Activated CD8-positive, alpha-beta T cell treated with anti-CD3 and anti-CD28 coated beads for 36 hours (primary cell): ENCODE measurements around the gene SFI1. TPM values are rescaled to one million over a fixed set of nuclear protein-coding genes. Genes with fewer than 3 reads are reported as not detected.

Experiments
- ATAC-seq: fragments of 200-7000 bp; cut with Tn5 transposase; one replicate; pipeline ENCODE4 v1.10.0; 2021; ENCODE audit warnings: mild to moderate bottlenecking, moderate library complexity
- CTCF ChIA-PET: fragments of 350-600 bp; sonication (Branson Sonifier 250); formaldehyde crosslinking; loops from one replicate; lab custom pipeline; 2021; ENCODE audit warnings: antibody characterized with exemption; lab: Charles Lee
- POLR2A ChIA-PET: fragments of 350-600 bp; sonication (Branson Sonifier 250); formaldehyde crosslinking; loops from one replicate; lab custom pipeline; 2021; ENCODE audit warnings: antibody characterized with exemption; lab: Charles Lee
- DNase-seq: peaks from one replicate; pipeline ENCODE4 v3.0.0-alpha.2; 2020
- H3K27ac Mint-ChIP-seq: one replicate; pipeline ENCODE4 v1.8.0; 2021; ENCODE audit warnings: mild to moderate bottlenecking, mixed read lengths
- H3K27me3 Mint-ChIP-seq: one replicate; pipeline ENCODE4 v1.8.0; 2021; ENCODE audit warnings: mixed read lengths
- H3K36me3 Mint-ChIP-seq: one replicate; pipeline ENCODE4 v1.8.0; 2021; ENCODE audit warnings: low read depth, mixed read lengths
- H3K4me1 Mint-ChIP-seq: one replicate; pipeline ENCODE4 v1.8.0; 2021; ENCODE audit warnings: low read depth, mixed read lengths
- H3K4me3 Mint-ChIP-seq: one replicate; pipeline ENCODE4 v1.8.0; 2021; ENCODE audit warnings: mild to moderate bottlenecking, moderate library complexity, mixed read lengths
- H3K9me3 Mint-ChIP-seq: one replicate; pipeline ENCODE4 v1.8.0; 2021; ENCODE audit warnings: mixed read lengths
- CTCF ChIP-seq: fragments of 200-600 bp; IDR thresholded peaks from one replicate; pipeline ENCODE4 v1.8.0; 2022; ENCODE audit warnings: antibody characterized with exemption, mild to moderate bottlenecking
- intact Hi-C: fragments of 100-400 bp; cut with micrococcal nuclease; formaldehyde crosslinking; loops from one replicate; pipeline ENCODE4 v1.10.0; 2022
- total RNA-seq, 2 experiments: library from RNA; stranded (reverse); gene quantifications; one replicate each; pipeline ENCODE4 v1.2.3, GENCODE V29; 2021

The SFI1 gene
- total RNA-seq, 2 experiments from 2014 or later, result 273 to 274 TPM

GRCh38 chr22:31616315-31616980, 120.1 kb downstream of the SFI1 start:
- POLR2A ChIA-PET, result interaction anchor here (0.7 to 2.6 kb wide), 6 partner anchors 8 to 66 kb away, joined by 3 to 13 read pairs (median 4); no protein-coding TSS in a partner anchor
- H3K4me1 Mint-ChIP-seq, result peaks cover 29% of the 10 kb centered on the region
- ATAC-seq (peak; percentile 80), DNase-seq (peak; percentile 74)
- no peaks in the 10 kb centered on the region for H3K27me3 Mint-ChIP-seq
- intact Hi-C loops, result no loop called here
- CTCF ChIA-PET, result interaction anchor here (1.1 to 1.2 kb wide), 3 partner anchors 14 to 45 kb away, joined by 3 read pairs; no protein-coding TSS in a partner anchor
- no peak for TF ChIP-seq CTCF
- peaks cover 45% of the 10 kb centered on the region for H3K36me3 Mint-ChIP-seq
- H3K4me3 Mint-ChIP-seq, result no peak overlapping the region
- H3K27ac Mint-ChIP-seq, result peak overlapping the region; percentile 85
- no peaks in the 10 kb centered on the region for H3K9me3 Mint-ChIP-seq

- Mint-ChIP-seq H3K27ac (no peak overlapping the region), H3K27me3 (no peaks in the 10 kb centered on the region), H3K9me3 (no peaks in the 10 kb centered on the region), H3K4me1 (peaks cover 34% of the 10 kb centered on the region), H3K4me3 (no peak overlapping the region), H3K36me3 (peaks cover 39% of the 10 kb centered on the region)
- POLR2A ChIA-PET, result interaction anchor here (0.6 to 2.6 kb wide), 6 partner anchors 9 to 58 kb away, joined by 3 to 13 read pairs (median 4); no protein-coding TSS in a partner anchor
- intact Hi-C loops, result no loop called here
- TF ChIP-seq CTCF, result no peak
- ATAC-seq, result no peak
- DNase-seq, result no peak
- CTCF ChIA-PET, result no interaction called here
Observed at GRCh38 chr22:31618057-31618456, 121.7 kb downstream of the SFI1 start.

GRCh38 chr22:31618471-31619176, 122.3 kb downstream of the SFI1 start:
- TF ChIP-seq CTCF, result no peak
- Mint-ChIP-seq H3K4me3 (no peak overlapping the region), H3K36me3 (peaks cover 39% of the 10 kb centered on the region), H3K27ac (peak overlapping the region; percentile 64), H3K27me3 (no peaks in the 10 kb centered on the region), H3K9me3 (no peaks in the 10 kb centered on the region), H3K4me1 (peaks cover 34% of the 10 kb centered on the region)
- no peak for DNase-seq
- ChIA-PET CTCF (interaction anchor here (0.6 kb wide), 1 partner anchor 47 kb away, joined by 3 read pairs; no protein-coding TSS in a partner anchor), POLR2A (interaction anchor here (0.6 to 3.0 kb wide), 7 partner anchors 9 to 58 kb away, joined by 3 to 13 read pairs (median 4); no protein-coding TSS in a partner anchor)
- no peak for ATAC-seq
- intact Hi-C loops, result no loop called here

- Mint-ChIP-seq H3K36me3 (peaks cover 36% of the 10 kb centered on the region), H3K4me3 (no peak overlapping the region), H3K9me3 (no peaks in the 10 kb centered on the region), H3K27me3 (no peaks in the 10 kb centered on the region), H3K27ac (peak overlapping the region; percentile 52), H3K4me1 (peaks cover 32% of the 10 kb centered on the region)
- ATAC-seq, result no peak
- no peak for DNase-seq
- no peak for TF ChIP-seq CTCF
- intact Hi-C loops, result no loop called here
- POLR2A ChIA-PET, result interaction anchor here (0.5 to 3.0 kb wide), 3 partner anchors 10 to 142 kb away, joined by 4 to 16 read pairs (median 11); no protein-coding TSS in a partner anchor
- CTCF ChIA-PET, result interaction anchor here (0.6 kb wide), 1 partner anchor 48 kb away, joined by 3 read pairs; no protein-coding TSS in a partner anchor
Observed at GRCh38 chr22:31619611-31620300, 123.4 kb downstream of the SFI1 start.
